ENCODE measurements around the gene CA5B.
"Not testable (repeated sequence)": the region's sequence is repeated elsewhere in the genome, so short reads cannot be mapped to it uniquely, and the experiment has no call there.

Gene CA5B

DNA sequence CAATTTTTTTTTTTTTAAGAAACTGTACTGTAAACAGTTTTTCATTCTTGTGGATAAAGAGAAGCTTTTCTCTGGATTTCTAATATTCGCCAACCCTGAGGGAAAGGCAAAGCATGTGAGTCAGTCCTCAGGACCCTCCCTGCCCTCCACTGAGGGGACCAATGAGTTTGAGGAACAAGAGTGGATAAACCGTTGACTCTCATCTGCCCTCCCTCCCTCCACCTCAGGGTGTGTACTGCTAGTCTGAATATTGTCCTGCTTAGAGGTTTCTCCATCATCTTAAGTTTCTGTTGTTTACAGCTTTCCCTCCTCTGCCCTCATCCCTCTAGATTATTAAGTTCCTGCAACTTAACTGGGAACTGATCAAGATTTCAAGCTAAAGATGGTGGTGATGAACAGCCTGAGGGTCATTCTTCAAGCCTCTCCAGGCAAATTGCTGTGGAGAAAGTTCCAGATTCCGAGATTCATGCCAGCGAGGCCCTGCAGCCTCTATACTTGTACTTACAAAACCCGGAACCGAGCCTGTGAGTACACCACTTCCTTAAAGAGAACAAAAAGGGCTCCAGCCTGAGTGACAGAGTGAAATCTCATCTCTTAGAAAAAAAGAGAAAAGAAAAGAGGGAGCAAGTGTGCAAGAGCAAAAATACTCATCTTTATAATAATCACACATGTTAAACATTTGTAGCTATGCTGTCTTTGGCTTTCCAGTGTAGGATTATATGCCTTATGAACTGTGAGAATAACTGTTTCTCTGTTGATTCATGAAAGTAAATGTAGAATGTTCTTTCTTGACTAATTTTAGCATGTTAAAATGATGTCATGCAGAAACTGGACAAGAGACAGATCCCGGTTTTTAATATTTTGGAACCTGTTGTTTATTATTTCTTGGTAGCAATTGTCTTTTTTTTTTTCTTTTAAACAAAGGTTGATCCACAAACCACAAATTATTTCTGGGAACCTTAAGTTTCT is 11.9 kb downstream of the CA5B start:
- DNase-seq, result no peak

DNA sequence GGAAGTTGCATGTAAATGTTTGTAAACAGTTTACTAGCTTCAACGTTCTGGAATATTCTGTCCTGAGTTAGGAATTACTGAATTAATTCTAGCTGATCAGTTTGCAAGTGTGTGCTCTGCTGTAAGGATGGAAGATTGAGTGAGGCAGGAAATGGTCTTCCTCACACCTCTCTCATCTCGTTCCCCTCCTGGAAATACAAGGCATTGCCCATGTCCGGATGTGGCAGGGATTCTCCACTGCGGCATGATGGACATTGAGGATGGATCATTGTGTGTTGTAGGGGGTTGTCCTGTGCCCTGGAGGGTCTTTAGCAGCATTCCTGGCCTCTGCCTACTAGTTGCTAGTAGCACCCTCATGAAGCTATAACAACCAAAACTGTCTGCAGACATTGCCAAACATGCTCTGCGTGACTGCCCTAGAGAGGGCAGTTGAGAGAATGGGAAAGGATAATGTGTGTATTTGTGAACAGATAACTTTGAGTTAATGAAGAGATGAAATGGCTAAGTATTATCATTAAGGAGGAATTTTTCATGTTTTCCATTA is 12.6 kb downstream of the CA5B start:
- no peak for DNase-seq

DNA sequence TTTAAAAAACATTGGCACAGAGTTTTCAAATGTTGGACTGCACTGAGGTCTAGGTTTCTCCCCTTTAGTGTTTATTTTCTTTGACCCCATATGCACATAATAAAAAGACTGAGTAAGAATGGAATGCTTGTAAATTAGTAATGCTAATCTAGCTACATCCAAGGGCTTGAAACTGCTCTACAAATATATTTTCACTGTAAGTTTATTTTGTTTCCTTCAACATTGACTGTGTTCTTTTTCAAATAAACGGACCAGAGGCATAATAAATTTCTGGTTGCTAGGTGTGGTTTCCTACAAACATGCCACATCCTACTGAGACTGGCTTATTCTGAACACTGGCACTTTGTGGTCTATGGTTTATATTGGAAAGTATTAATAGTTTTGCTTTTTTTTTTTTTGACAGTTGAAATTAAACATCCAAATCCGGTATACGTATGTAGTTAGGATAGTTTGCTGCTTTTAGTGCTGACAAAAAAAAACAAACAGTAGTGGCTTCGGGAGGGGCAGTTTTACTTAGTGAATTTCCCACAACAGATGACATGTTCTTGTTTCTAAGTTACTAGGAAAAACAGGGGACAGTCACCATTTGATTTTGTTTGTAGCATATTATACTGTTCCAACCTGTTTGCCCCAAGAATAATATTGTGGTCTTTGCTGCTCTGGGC is 13.2 kb downstream of the CA5B start:
- DNase-seq, result no peak

DNA sequence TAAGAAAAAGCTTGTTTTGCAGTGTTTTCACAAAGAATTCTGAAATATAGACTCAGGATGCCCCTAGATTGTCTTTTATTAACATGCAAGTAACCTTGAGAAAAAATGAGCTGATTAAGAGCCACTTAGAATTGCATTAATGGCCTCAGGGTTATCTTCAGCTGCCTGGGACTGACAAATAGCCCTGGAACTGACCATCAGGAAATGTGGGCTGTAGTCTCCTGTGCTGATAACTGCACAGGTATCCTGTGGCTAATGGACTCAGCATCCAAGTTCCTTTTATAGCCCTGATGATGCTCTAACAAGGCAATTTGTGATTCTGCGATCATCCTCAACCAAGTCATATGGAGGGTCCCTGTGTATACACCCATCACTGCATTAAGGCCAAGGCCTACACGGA is 17.0 kb downstream of the CA5B start:
- no peak for DNase-seq

DNA sequence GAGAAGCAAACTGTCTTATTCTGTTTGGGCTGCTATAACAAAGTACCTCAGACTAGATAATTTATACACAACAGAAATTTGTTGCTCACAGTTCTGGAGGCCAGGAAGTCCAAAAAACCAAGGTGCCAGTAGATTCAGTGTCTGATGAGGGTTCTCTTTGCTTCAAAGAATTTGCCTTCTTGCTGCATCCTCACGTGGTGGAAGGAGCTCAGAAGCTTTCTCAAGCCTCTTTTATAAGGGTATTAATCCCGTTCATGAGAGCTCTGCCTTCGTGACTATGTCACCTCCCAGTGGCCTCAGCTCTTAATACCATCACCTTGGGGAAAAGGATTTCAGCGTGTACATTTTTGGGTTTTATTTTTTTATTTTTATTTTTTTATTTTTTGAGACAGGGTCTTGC is 20.1 kb downstream of the CA5B start:
- DNase-seq, result peak; percentile 32

DNA sequence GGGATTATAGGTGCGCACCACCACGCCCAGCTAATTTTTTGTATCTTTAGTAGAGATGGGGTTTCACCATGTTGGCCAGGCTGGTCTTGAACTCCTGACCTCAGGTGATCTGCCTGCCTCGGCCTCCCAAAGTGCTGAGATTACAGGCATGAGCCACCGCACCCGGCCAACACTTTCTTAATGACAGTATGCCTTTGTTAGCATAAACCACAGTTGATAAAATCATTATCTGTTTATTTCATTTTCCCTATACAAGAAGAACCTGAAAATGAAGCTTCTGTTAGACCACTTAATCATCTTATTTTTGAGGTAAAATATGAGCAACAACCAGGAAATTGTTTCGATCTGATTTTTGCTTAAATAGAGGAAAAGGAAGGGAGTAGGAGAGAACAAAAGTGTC is 21.8 kb downstream of the CA5B start:
- DNase-seq, result not testable (repeated sequence)

DNA sequence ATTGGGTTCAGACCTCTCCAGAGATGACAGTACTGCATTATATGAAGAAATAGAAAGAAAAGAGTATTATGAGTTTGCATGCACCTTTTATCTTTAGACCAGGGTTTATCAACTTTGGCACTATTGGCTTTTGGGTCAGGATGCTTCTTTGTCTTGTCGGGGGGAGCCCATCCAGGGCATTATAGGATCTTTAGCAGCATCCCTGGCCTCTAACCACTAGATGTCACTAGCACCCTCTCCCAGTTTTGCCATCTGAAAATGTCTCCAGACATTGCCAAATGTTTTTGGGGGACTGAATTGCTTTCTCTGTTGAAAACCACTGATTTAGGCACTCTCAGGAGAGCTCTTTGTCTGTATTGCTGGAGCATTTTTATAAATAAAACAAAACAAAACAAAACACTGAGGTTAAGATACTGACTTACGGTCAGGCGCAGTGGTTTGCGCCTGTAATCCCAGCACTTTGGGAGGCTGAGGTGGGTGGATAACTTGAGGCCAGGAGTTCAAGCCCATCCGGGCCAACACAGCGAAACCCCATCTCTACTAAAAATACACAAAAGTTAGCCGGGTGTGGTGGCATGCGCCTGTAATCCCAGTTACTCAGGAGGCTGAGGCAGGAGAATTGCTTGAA is 23.6 kb downstream of the CA5B start:
- peak; percentile 55 for DNase-seq

DNA sequence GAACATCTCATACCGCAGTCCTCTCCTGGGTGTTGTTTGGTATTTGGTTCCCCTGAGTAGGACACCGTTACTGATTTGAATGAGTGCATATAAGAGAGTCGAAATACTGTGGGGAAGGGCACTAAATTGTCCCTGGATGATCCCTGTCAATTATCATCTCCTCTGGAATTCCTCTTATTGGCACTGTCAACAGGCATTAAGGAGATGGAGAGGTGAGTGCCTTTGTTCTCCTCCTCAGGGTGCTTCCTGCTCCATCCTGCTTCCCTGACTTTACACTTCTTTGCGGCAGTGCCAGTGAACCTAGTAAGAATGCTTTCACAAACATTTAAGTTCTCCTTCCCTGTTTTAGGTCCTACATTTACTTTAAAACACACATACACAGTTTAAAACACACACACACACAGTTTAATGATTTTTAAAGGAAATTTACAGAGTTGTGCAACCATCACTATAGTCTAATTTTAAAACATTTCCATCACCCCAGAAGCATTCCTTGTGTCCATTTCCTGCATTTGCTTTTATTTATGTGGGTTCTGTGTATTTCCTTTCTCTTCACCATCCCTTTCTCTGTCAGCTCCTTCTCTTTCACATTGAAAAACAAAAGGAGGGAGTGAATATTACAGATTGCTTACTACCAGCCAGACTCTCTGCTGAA is 31.4 kb downstream of the CA5B start:
- DNase-seq, result no peak

DNA sequence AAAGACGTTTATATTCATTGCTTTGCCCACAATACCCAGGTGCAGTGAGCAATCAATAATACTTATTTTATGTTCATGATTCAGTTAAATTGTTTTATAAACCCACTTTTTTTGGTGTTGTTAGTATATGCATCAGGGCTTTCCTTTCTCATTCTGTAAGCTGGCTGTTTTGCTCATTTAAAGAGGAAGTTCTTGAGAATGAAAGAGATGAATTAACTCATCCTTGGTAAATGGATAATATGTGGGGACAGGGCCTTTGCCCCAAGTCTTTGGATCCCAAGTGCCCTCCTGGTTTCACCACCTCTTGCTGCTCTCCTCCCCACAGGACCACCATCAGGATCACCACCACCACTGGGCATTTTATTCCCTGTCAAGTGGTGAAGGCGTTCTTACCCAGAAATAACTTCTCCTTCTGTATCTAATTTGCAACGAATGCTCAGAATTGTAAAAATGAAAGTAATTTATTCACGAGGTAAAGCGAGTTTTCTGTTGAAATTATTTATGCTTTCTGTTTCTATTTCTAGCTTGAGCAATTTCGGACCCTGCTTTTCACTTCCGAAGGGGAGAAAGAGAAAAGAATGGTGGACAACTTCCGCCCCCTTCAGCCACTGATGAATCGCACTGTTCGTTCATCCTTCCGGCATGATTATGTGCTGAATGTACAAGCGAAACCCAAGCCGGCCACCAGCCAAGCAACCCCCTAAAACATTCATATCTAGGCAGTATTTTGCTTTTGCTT is 44.1 kb downstream of the CA5B start:
- DNase-seq, result no peak

DNA sequence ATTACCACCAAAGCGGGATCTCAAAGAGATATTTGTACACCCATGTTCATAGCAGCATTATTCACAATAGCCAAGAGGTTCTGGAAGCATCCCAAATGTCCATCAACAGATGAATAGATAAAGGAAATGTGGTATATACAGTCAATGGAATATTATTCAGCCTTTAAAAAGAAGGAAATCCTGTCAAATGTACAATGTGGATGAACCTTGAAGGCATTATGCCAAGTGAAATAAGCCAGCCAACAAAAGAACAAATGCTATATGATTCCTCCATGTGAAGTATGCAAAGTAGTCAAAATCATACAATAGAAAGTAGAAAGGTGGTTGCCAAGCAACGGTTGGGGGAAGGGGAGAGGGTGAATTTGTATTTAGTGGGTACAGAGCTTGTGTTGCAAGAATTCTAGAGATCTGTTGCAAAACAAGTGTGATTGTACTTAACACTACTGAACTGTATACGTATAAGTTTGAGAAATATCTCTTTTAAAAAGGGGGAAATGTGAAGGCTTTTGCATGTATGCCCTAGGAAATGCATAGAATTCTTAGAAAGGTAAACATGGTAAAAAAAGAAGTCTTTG is 47.2 kb downstream of the CA5B start:
- DNase-seq, result no peak

DNA sequence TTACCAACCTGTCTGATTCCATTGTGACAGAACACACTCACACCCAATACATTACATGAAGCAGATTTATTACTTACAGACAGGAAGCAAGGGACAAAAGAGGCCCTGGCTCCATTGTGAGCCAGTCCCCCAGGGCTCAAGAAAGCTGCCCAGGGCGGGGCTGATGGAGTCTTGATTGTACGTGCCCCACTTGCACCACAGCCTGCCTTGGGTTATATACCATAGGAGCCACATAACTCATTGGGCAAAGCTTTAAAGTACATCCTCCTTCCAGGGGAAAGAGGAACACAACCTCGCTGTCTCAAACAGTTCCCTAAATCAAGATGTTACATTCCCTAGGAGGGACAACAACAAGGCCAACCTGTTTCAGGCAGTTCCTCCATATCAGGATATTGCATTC is 48.8 kb downstream of the CA5B start:
- no peak for DNase-seq

DNA sequence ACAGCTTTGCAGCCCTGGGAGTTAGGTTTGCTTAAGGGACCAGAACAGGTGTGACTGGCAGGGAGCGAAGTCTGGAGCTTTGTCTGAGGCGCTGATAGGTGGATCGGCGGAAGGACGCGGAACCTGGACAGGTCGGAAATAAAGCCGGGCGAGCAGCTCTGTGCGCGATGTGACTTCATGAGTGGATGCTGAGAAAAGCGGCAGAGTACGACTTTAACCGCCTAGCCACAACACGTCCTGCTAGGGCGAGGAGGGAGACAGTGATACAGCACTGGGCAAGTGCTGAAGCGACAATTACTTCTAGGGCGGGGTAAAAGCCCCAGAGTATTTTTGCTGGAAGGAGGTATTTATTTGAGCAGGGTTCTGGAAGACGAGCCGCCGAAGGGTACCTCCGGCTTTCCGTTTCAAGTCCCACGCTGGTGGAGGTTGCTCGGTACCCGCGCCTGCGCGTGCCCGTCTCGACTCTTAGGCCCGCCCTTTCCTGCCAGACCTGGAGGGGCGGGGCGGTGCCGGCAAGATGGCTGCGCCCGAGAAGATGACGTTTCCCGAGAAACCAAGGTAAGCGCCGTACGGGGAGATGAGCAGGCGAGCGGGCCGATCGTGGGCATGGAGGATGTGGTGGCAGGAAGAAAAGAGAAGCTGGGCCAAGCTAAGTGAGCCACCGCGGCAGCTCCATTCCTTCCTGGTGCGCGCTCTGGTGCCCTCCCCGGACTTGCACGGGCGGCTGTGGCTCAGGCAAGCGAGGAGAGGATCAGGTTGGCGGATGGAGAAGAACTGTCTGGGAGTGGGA is 52.1 kb downstream of the CA5B start, which contains the start of gene ZRSR2:
TSS of gene ZRSR2 (plus strand) at position 506 of the 790 bp plus-strand sequence. CDS start at position 518, 12 bp downstream.
- peak; percentile 87 for DNase-seq

DNA sequence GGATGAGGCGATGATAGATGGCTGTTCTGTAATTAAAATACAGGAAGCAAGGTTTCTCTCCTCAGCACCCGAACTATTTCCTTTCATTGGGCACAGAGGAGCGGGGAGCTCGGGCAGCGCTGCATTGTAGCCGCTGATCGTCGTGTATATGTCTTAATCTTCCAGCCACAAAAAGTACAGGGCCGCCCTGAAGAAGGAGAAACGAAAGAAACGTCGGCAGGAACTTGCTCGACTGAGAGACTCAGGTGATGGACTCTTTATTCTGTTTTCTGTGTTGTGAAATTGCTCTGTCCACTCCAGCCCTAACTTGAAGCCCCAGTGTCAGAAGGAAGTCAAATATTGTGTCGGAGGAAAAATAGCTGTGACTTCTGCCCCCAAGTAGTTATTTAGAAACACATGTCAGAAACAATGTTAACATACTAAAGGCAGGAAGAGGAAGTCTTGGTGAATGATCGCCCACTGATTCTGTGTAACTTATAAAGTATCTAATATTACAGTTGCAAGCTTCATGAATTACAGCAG is 52.8 kb downstream of the CA5B start:
- peak; percentile 1 for DNase-seq

DNA sequence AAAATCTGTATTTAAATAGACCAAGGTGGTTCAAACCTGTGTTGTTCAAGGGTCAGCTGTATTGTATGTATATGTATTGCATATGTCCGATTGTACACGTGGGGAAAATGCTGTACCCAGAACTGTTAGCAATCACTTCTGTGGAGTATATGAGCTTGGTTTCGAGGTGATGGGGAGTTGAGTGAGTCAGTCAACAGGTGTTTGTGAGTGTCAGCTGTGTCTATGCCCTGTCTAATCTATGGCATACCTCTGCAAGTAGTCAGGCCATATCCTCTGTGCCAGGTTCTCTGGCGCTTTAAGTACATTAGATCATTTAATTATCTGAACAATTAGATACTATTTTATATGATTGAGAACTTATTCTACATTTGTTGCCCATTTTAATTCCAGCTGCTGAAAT is 59.6 kb downstream of the CA5B start:
- DNase-seq, result no peak

DNA sequence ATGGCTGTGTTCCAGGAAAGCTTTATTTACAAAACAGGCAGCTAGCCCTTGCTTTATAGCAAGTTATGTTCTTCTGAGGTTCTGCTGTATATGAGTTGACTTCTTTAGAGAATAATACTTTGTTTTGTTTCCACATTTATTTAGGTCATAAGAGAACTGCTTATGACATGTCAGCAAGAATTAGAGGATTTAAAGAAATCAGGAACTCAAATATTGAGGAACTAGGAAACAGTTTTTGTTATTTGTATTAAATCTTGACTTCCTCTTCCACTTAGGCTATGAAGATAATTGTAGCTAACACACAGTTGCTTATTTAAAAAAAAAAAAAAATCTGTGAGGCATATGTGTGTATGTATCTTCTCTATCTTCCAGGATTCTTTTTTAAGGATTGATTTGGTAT is 66.5 kb downstream of the CA5B start:
- DNase-seq, result no peak

DNA sequence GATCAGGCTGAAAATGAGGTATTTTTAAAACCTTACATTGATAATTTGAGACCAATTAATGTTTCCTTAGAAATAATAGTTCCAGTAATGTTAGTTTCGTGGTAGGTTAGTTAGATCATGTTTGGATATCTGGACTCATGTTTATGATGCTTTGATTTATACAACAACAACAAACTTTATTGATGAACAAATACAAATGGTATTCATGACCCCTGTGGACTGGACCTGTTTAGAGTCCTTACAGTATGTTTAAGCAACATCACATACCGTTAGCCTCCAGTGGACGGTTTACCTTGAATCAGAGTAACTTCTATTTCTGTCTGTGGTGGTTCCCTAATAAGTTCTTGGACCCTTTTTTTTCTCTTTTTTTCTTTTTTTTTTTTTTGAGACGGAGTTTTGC is 70.2 kb downstream of the CA5B start:
- no peak for DNase-seq

DNA sequence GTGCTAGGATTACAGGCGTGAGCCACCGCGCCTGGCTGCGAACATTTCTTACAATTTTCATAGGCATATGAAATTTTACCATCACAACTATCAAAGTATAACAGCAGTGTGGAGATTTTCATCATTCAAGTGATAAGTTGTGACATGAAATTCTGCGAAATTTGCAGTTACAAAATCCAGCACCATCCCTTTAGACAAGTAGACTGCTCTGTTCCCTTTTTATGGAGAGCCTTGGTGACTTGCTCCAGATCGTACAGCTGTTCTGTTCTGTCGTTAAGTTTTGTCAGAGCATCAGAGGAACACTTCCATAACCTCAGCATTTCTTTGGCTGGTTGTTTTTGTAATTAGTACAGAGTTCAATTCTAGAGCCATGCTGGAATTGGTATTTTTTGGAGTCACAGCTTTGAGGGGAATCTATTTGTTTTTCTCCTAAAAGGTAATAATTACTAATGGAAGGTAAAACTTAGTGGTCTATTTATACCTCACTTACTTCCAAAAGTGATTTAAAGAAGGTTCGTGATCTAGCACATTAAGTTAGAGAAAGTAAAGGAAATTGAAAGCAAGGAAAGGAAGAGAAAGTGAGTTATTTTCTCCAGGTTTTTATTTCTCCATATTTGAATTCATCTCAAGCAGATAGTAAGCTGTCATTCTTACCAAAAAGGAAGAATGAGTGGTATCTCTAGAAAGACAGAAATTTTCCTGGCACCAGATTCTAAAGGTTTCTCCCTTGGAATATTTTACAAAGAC is 74.3 kb downstream of the CA5B start:
- DNase-seq, result no peak

DNA sequence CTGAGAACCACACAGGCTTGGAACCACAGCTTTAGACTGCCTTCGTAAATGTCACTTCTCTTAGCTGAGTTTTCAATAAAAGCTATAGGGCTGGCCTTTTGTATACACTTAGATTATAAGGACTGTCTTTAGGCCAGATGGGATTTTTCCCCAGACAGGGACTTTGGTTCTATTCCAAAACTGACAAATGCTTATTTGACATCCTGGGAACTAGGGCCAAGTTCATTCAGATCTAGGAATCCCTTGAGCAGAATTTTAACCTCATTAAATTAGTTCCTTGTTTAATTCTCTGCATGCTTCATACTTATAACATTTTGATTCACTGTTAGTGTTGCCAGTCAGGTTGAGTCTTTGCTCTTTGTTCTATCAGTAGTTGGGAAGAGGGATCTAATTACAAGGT is 75.3 kb downstream of the CA5B start:
- no peak for DNase-seq

DNA sequence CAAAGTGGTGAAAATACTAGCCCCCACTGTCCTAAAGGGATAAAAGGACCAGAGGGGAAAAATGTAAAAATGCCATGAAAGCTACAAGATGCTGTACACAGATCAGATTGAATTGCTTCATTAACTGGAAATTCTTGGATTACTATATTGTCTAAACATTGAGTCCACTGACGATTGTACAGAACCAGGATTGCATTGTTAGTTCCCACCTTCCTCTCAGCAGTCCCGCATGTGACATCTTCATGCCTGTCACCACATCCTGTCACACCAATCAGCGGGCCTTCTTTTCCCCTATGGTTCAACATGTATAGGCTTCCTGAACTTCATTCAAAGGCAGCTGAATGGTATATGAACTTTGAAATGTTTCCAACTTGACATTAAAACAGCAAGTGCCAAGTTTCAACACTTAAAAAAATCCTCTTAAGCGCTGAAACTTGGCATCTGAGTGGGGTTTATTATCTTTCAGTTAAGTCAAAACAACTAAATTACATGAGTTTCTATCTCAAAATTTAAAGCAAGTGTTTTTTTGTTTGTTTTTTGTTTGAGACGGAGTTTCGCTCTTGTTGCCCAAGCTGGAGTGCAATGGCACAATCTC is 76.8 kb downstream of the CA5B start:
- DNase-seq, result no peak

All from NCI-H82 (cell line).